Activated CD8-positive, alpha-beta T cell treated with anti-CD3 and anti-CD28 coated beads for 36 hours (primary cell): ENCODE measurements around the gene GGTA1. TPM values are rescaled to one million over a fixed set of nuclear protein-coding genes. Genes with fewer than 3 reads are reported as not detected.

Experiments used
- ATAC-seq: fragments of 200-7000 bp; cut with Tn5 transposase; one replicate; pipeline ENCODE4 v1.10.0; 2021; ENCODE audit warnings: mild to moderate bottlenecking, moderate library complexity
- CTCF ChIA-PET: fragments of 350-600 bp; sonication (Branson Sonifier 250); formaldehyde crosslinking; loops from one replicate; lab custom pipeline; 2021; ENCODE audit warnings: antibody characterized with exemption; lab: Charles Lee
- POLR2A ChIA-PET: fragments of 350-600 bp; sonication (Branson Sonifier 250); formaldehyde crosslinking; loops from one replicate; lab custom pipeline; 2021; ENCODE audit warnings: antibody characterized with exemption; lab: Charles Lee
- DNase-seq: peaks from one replicate; pipeline ENCODE4 v3.0.0-alpha.2; 2020
- H3K27ac Mint-ChIP-seq: one replicate; pipeline ENCODE4 v1.8.0; 2021; ENCODE audit warnings: mild to moderate bottlenecking, mixed read lengths
- H3K27me3 Mint-ChIP-seq: one replicate; pipeline ENCODE4 v1.8.0; 2021; ENCODE audit warnings: mixed read lengths
- H3K36me3 Mint-ChIP-seq: one replicate; pipeline ENCODE4 v1.8.0; 2021; ENCODE audit warnings: low read depth, mixed read lengths
- H3K4me1 Mint-ChIP-seq: one replicate; pipeline ENCODE4 v1.8.0; 2021; ENCODE audit warnings: low read depth, mixed read lengths
- H3K4me3 Mint-ChIP-seq: one replicate; pipeline ENCODE4 v1.8.0; 2021; ENCODE audit warnings: mild to moderate bottlenecking, moderate library complexity, mixed read lengths
- H3K9me3 Mint-ChIP-seq: one replicate; pipeline ENCODE4 v1.8.0; 2021; ENCODE audit warnings: mixed read lengths
- CTCF ChIP-seq: fragments of 200-600 bp; IDR thresholded peaks from one replicate; pipeline ENCODE4 v1.8.0; 2022; ENCODE audit warnings: antibody characterized with exemption, mild to moderate bottlenecking
- intact Hi-C: fragments of 100-400 bp; cut with micrococcal nuclease; formaldehyde crosslinking; loops from one replicate; pipeline ENCODE4 v1.10.0; 2022
- total RNA-seq, 2 experiments: library from RNA; stranded (reverse); gene quantifications; one replicate each; pipeline ENCODE4 v1.2.3, GENCODE V29; 2021

Gene GGTA1
- not detected for total RNA-seq

- intact Hi-C loops = loop anchor here (2.0 kb wide), 1 partner anchor 53 kb away; no protein-coding TSS in a partner anchor
- ChIA-PET POLR2A (interaction anchor here (0.8 kb wide), 1 partner anchor 73 kb away, joined by 3 read pairs; no protein-coding TSS in a partner anchor), CTCF (interaction anchor here (1.6 to 2.8 kb wide), 2 partner anchors 44 to 180 kb away, joined by 3 to 9 read pairs; no protein-coding TSS in a partner anchor)
- Mint-ChIP-seq H3K27me3 (peaks cover 58% of the 10 kb centered on the region), H3K27ac (no peak within 1 kb of the TSS), H3K4me1 (peaks cover 18% of the 10 kb centered on the region), H3K36me3 (peaks cover 4% of the 10 kb centered on the region), H3K9me3 (peaks cover 9% of the 10 kb centered on the region), H3K4me3 (peak within 1 kb of the TSS; percentile 49)
- DNase-seq (peak; percentile 20), ATAC-seq (peak; percentile 51)
- no peak for TF ChIP-seq CTCF
These were observed at the start of gene GGTA1 for GRCh38 chr9:121499427-121500164. Gene GGTA1 (minus strand): TSS chr9:121499844. CDS start chr9:121467922, 31,922 bp downstream.

- H3K4me1 Mint-ChIP-seq = no peaks in the 10 kb centered on the region
- H3K4me3 Mint-ChIP-seq = no peak overlapping the region
- H3K9me3 Mint-ChIP-seq = no peaks in the 10 kb centered on the region
- no peak overlapping the region for H3K27ac Mint-ChIP-seq
- CTCF ChIA-PET = no interaction called here
- POLR2A ChIA-PET = no interaction called here
- H3K36me3 Mint-ChIP-seq = no peaks in the 10 kb centered on the region
- intact Hi-C loops = loop anchor here (10.0 kb wide), 1 partner anchor 136 kb away; no protein-coding TSS in a partner anchor
- H3K27me3 Mint-ChIP-seq = peaks cover 32% of the 10 kb centered on the region
- TF ChIP-seq CTCF = no peak
- DNase-seq = no peak
- no peak for ATAC-seq
These were observed 49.0 kb upstream of the GGTA1 start for GRCh38 chr9:121548666-121549065.

- Mint-ChIP-seq H3K4me1 (no peaks in the 10 kb centered on the region), H3K9me3 (no peaks in the 10 kb centered on the region), H3K36me3 (no peaks in the 10 kb centered on the region), H3K27me3 (peaks cover 25% of the 10 kb centered on the region), H3K27ac (no peak overlapping the region), H3K4me3 (no peak overlapping the region)
- ATAC-seq (peak; percentile 84), DNase-seq (peak; percentile 85)
- intact Hi-C loops = loop anchor here (10.0 kb wide), 1 partner anchor 139 kb away; no protein-coding TSS in a partner anchor
- TF ChIP-seq CTCF = peak; percentile 83
- ChIA-PET CTCF (interaction anchor here (0.6 to 2.4 kb wide), 35 partner anchors 10 to 577 kb away, joined by 3 to 19 read pairs (median 4); no protein-coding TSS in a partner anchor), POLR2A (interaction anchor here (0.5 kb wide), 1 partner anchor 9 kb away, joined by 3 read pairs; no protein-coding TSS in a partner anchor)
These were observed 46.3 kb upstream of the GGTA1 start for GRCh38 chr9:121545875-121546423.

GRCh38 chr9:121545150-121545874 is 45.7 kb upstream of the GGTA1 start:
- H3K27ac Mint-ChIP-seq = no peak overlapping the region
- H3K27me3 Mint-ChIP-seq = peaks cover 25% of the 10 kb centered on the region
- DNase-seq (no peak), ATAC-seq (no peak)
- no peaks in the 10 kb centered on the region for H3K4me1 Mint-ChIP-seq
- H3K4me3 Mint-ChIP-seq = no peak overlapping the region
- CTCF ChIA-PET = interaction anchor here (0.6 to 2.4 kb wide), 26 partner anchors 9 to 267 kb away, joined by 3 to 19 read pairs (median 4); no protein-coding TSS in a partner anchor
- H3K9me3 Mint-ChIP-seq = no peaks in the 10 kb centered on the region
- H3K36me3 Mint-ChIP-seq = no peaks in the 10 kb centered on the region
- intact Hi-C loops = loop anchor here (10.0 kb wide), 1 partner anchor 139 kb away; no protein-coding TSS in a partner anchor
- TF ChIP-seq CTCF = no peak
- POLR2A ChIA-PET = interaction anchor here (0.5 kb wide), 1 partner anchor 9 kb away, joined by 3 read pairs; no protein-coding TSS in a partner anchor
